Activated CD8-positive, alpha-beta memory T cell treated with anti-CD3 and anti-CD28 coated beads for 36 hours (primary cell): ENCODE data around the gene EID3. TPM values are rescaled to one million over a fixed set of nuclear protein-coding genes. Genes with fewer than 3 reads are reported as not detected.
"Not testable (repeated sequence)": the region's sequence is repeated elsewhere in the genome, so short reads cannot be mapped to it uniquely, and the experiment has no call there.

Source experiments
- CTCF ChIA-PET: fragments of 350-600 bp; sonication (Branson Sonifier 250); formaldehyde crosslinking; loops from one replicate; lab custom pipeline; 2021; ENCODE audit warnings: antibody characterized with exemption; lab: Charles Lee
- POLR2A ChIA-PET: fragments of 350-600 bp; sonication (Branson Sonifier 250); formaldehyde crosslinking; loops from one replicate; lab custom pipeline; 2021; ENCODE audit warnings: antibody characterized with exemption; lab: Charles Lee
- total RNA-seq, 2 experiments: library from RNA; stranded (reverse); gene quantifications; one replicate each; pipeline ENCODE4 v1.2.3, GENCODE V29; 2021

Gene EID3
- total RNA-seq, result 1 to 10 TPM; 6.2 to 6.3 TPM

DNA sequence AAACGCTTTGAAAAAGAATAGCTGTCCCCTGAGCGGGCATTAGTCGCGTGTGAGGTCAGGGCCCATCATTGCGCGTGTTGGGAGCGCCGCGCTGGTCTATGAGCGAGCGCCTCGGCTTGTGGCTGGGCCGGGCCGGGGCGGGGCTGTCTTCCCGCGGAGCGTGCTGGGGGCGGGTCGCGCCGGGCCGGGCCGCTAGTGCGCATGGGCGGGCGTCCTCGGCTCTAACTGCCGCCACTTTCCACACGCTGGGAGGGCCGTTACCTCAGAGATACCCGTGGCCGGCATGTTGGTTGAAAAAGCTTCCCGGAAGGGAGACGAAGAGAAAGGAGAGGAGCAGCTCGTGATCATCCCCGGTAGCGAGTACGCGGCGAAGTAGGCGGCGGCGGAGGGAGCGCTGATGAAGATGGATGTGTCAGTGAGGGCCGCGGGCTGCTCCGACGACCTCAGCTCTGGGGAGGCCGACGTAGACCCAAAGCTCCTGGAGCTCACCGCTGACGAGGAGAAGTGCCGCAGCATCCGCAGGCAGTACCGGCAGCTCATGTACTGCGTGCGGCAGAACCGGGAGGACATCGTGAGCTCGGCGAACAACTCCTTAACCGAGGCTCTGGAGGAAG, at the start of gene EID3:
Gene EID3 (plus strand): TSS at position 202 of the 614 bp plus-strand sequence. CDS start 196 bp downstream, at position 398.
- ChIA-PET POLR2A (interaction anchor here (0.6 to 2.5 kb wide), 4 partner anchors 9 to 166 kb away, joined by 3 to 19 read pairs (median 4); partner anchors contain the start of gene NFYB), CTCF (interaction anchor here (0.6 to 2.0 kb wide), 4 partner anchors 9 to 103 kb away, joined by 3 to 14 read pairs (median 4); no protein-coding TSS in a partner anchor)

- CTCF ChIA-PET, result no interaction called here
- POLR2A ChIA-PET, result no interaction called here
Observed at GRCh38 chr12:104257913-104258472, 45.5 kb upstream of the EID3 start.

- ChIA-PET CTCF (no interaction called here), POLR2A (no interaction called here)
Observed at GRCh38 chr12:104258476-104259067, 45.0 kb upstream of the EID3 start.

- CTCF ChIA-PET, result no interaction called here
- POLR2A ChIA-PET, result no interaction called here
Observed at GRCh38 chr12:104263026-104263425, 40.5 kb upstream of the EID3 start.

GRCh38 chr12:104263580-104264358, 39.8 kb upstream of the EID3 start:
- CTCF ChIA-PET, result no interaction called here
- POLR2A ChIA-PET, result no interaction called here

GRCh38 chr12:104265436-104265835, 38.1 kb upstream of the EID3 start:
- POLR2A ChIA-PET, CTCF ChIA-PET: not testable (repeated sequence)

GRCh38 chr12:104272938-104273337, 30.6 kb upstream of the EID3 start:
- POLR2A ChIA-PET, result no interaction called here
- CTCF ChIA-PET, result no interaction called here

DNA sequence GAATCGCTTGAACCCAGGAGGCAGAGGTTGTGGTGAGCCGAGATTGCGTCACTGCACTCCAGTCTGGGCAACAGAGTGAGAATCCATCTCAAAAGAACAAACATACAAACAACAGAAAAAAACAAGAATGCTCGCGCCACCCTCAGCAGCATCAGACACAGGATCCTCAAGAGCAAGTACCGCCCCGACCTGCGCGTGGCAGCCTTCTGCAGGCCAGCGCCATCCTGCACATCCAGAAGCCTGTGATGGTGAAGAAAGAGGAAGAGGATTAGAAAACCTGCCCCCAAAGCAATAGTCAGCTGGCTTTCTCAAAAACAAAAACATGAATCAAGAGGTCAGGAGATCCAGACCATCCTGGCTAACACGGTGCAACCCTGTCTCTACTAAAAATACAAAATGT, 30.0 kb upstream of the EID3 start:
- ChIA-PET POLR2A (no interaction called here), CTCF (no interaction called here)

- POLR2A ChIA-PET, result no interaction called here
Observed at GRCh38 chr12:104274811-104275210, 28.7 kb upstream of the EID3 start.

GRCh38 chr12:104275689-104276088, 27.9 kb upstream of the EID3 start:
- POLR2A ChIA-PET, result no interaction called here
- CTCF ChIA-PET, result interaction anchor here (0.6 to 1.3 kb wide), 2 partner anchors 24 to 71 kb away, joined by 3 to 5 read pairs; no protein-coding TSS in a partner anchor

More at GRCh38 chr12:104274811-104275210, 28.7 kb upstream of the EID3 start:
- CTCF ChIA-PET, result no interaction called here

DNA sequence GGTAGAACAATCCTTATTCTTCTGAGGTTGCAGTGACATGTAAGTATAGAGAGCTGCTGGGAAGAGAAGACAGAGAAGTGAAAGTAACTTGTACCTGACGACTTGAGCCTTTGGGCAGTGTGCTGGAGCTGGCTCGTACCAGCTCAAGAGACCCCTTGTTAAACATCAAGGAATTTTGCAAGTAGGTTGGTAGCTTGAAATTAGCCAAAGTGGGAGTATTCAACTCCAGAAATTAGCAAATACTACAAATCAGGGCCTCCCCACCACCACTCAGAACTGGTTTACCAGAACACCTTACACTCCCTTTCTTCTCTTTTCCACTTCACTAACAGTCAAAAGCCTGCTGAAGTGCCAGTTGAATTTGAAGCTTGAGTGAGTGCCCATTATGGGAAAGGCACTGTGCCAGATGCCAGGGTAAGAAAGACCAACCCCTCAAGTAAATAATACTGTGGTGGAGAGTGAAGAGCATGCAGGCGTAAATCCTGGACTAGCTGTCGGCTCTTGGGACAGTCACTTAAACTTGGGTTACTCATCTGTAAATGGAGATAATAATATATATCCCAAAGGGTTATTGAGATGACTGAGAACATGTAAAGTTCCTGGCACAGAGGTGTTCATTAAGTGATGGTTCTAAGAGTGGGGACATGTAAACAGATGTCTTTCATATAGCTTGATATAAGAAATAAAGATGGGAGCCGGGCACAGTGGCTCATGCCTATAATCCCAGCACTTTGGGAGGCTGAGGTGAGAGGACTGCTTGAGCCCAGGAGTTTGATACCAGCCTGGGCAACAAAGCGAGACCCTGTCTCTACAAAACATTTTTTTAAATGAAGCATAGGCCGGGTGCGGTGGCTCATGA, 27.0 kb upstream of the EID3 start:
- ChIA-PET POLR2A (no interaction called here), CTCF (interaction anchor here (1.3 kb wide), 1 partner anchor 72 kb away, joined by 3 read pairs; no protein-coding TSS in a partner anchor)

DNA sequence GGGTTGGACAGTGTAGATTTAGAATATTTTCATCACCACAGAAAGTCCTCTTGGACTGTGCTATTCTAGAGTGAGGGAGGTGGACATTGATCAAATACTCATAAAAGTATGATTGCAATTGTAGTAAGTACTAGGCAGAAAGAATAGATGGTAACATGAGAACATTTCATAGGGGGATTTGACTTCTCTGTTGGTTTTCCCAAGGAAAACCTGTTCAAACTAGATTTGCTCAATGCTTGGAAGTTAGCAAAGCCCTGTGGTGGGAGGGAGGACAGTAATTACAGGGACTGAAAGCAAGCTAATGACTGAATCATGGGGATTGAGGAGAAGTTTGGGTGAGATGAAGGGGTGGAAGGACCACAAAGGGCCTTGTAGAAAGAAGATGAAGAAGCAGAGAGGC, 24.4 kb upstream of the EID3 start:
- POLR2A ChIA-PET, result no interaction called here
- CTCF ChIA-PET, result no interaction called here

DNA sequence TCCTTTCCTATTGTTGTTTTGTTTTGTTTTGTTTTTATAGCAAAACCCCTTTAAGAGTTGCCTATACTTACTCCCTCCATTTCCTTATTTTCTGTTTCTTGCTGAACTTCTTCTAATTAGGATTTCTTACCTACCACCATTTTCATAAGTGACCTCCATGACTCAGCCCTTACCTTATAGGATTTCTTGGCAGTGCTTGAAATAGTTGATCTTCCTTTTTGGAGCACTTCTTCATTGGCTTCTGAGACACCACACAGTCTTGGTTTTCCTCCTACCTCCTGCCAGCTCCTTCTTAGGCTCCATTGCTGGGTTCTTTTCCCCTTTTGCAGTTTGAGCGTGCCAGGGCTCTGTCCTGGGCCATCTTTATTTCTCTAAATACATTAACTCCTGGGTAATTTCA, 23.4 kb upstream of the EID3 start:
- CTCF ChIA-PET, result no interaction called here
- POLR2A ChIA-PET, result no interaction called here

- CTCF ChIA-PET, result no interaction called here
Observed at GRCh38 chr12:104280717-104281458, 22.7 kb upstream of the EID3 start.

GRCh38 chr12:104281636-104282035, 21.9 kb upstream of the EID3 start:
- POLR2A ChIA-PET, result no interaction called here

More at GRCh38 chr12:104280717-104281458, 22.7 kb upstream of the EID3 start:
- POLR2A ChIA-PET, result no interaction called here

GRCh38 chr12:104282109-104282508, 21.4 kb upstream of the EID3 start:
- CTCF ChIA-PET, result no interaction called here
- POLR2A ChIA-PET, result no interaction called here

More at GRCh38 chr12:104281636-104282035, 21.9 kb upstream of the EID3 start:
- CTCF ChIA-PET, result no interaction called here

- ChIA-PET CTCF (interaction anchor here (0.9 to 3.4 kb wide), 5 partner anchors 8 to 70 kb away, joined by 3 to 14 read pairs (median 3); partner anchors contain the start of genes EID3 and TXNRD1), POLR2A (interaction anchor here (0.6 to 2.1 kb wide), 4 partner anchors 8 to 148 kb away, joined by 4 to 19 read pairs (median 12); partner anchors contain the start of genes EID3 and NFYB)
Observed at GRCh38 chr12:104285740-104286515, 17.6 kb upstream of the EID3 start.
